ENCODE measurements around the gene IL22RA1. TPM values are rescaled to one million over a fixed set of nuclear protein-coding genes. Genes with fewer than 3 reads are reported as not detected.
A peak's percentile ranks its signal among the peaks of the same experiment; 100 is the strongest.

The IL22RA1 gene
- total RNA-seq, 1 donor, result 0.09 TPM

- H3K4me3 ChIP-seq (ENCODE audit: low read depth, low read length), result no peak overlapping the region
- no peak for DNase-seq (ENCODE audit: low read depth)
- TF ChIP-seq CTCF (IDR thresholded peaks at IDR 0.05; ENCODE audit: insufficient read depth, low read length), result no peak
Observed at GRCh38 chr1:24124980-24125379, 18.0 kb downstream of the IL22RA1 start.

GRCh38 chr1:24123611-24124010 is 19.3 kb downstream of the IL22RA1 start:
- no peak for DNase-seq (ENCODE audit: low read depth)
- no peak overlapping the region for H3K4me3 ChIP-seq (ENCODE audit: low read depth, low read length)
- no peak for TF ChIP-seq CTCF (IDR thresholded peaks at IDR 0.05; ENCODE audit: insufficient read depth, low read length)

- no peak for DNase-seq (ENCODE audit: low read depth)
- H3K4me3 ChIP-seq (ENCODE audit: low read depth, low read length), result no peak overlapping the region
Observed at GRCh38 chr1:24122776-24123175, 20.2 kb downstream of the IL22RA1 start.

GRCh38 chr1:24121406-24121805 is 21.5 kb downstream of the IL22RA1 start:
- no peak for DNase-seq (ENCODE audit: low read depth)
- H3K4me3 ChIP-seq (ENCODE audit: low read depth, low read length), result no peak overlapping the region
- no peak for TF ChIP-seq CTCF (IDR thresholded peaks at IDR 0.05; ENCODE audit: insufficient read depth, low read length)

More at GRCh38 chr1:24122776-24123175, 20.2 kb downstream of the IL22RA1 start:
- TF ChIP-seq CTCF (IDR thresholded peaks at IDR 0.05; ENCODE audit: insufficient read depth, low read length), result no peak

GRCh38 chr1:24120965-24121364 is 22.0 kb downstream of the IL22RA1 start:
- no peak for DNase-seq (ENCODE audit: low read depth)

GRCh38 chr1:24119859-24120756 is 22.8 kb downstream of the IL22RA1 start:
- H3K4me3 ChIP-seq (ENCODE audit: low read depth, low read length), result no peak overlapping the region
- peak; percentile 1 for TF ChIP-seq CTCF (IDR thresholded peaks at IDR 0.05; ENCODE audit: insufficient read depth, low read length)
- DNase-seq (ENCODE audit: low read depth), result peak; percentile 93

More at GRCh38 chr1:24120965-24121364, 22.0 kb downstream of the IL22RA1 start:
- no peak for TF ChIP-seq CTCF (IDR thresholded peaks at IDR 0.05; ENCODE audit: insufficient read depth, low read length)
- no peak overlapping the region for H3K4me3 ChIP-seq (ENCODE audit: low read depth, low read length)

Data from fibroblast of the aortic adventitia (primary cell).